PC-9 (cell line): ENCODE measurements around the gene NFIX. TPM values are rescaled to one million over a fixed set of nuclear protein-coding genes. Genes with fewer than 3 reads are reported as not detected.

ENCODE experiments used
- BruUV-seq: library from RNA; stranded (reverse); fragments of 400-500 nt; replicated peaks from 2 replicates; lab custom pipeline; 2021; lab: Mats Ljungman, UMichigan
- CTCF ChIA-PET: fragments of 300-600 bp; sonication (Branson Sonifier 250); formaldehyde crosslinking; loops from one replicate; lab custom pipeline; 2022; ENCODE audit warnings: antibody characterized with exemption; lab: Charles Lee
- POLR2A ChIA-PET: fragments of 300-600 bp; sonication (Branson Sonifier 250); formaldehyde crosslinking; loops from one replicate; lab custom pipeline; 2022; ENCODE audit warnings: antibody characterized with exemption; ENCODE audit not compliant: unreplicated experiment; lab: Charles Lee
- DNase-seq, 2 experiments: peaks; one replicate each; pipeline versions ENCODE4 v3.0.0 to v3.0.0-alpha.2; 2015 to 2022; ENCODE audit warnings: mixed read lengths in 1 of 2
- H2AFZ ChIP-seq: fragments of 200-600 bp; sonication (generic); 2 replicates; pipeline ENCODE4 v1.8.1; 2017; ENCODE audit warnings: antibody characterized with exemption
- H3F3A ChIP-seq: fragments of 200-600 bp; sonication (generic); 2 replicates; pipeline ENCODE4 v1.8.1; 2017; ENCODE audit warnings: antibody characterized with exemption, mild to moderate bottlenecking, low read depth; ENCODE audit not compliant: insufficient read depth
- H3K27ac ChIP-seq: fragments of 200-600 bp; sonication (generic); 2 replicates; pipeline ENCODE4 v1.6.1; 2016; ENCODE audit warnings: mixed run types
- H3K27me3 ChIP-seq: fragments of 200-600 bp; sonication (generic); 2 replicates; pipeline ENCODE4 v1.6.1; 2016; ENCODE audit warnings: low read depth, mixed run types; ENCODE audit not compliant: insufficient read depth
- H3K36me3 ChIP-seq: fragments of 200-600 bp; sonication (generic); 2 replicates; pipeline ENCODE4 v1.6.1; 2016; ENCODE audit warnings: low read depth, mixed run types
- H3K4me1 ChIP-seq: fragments of 200-600 bp; sonication (generic); replicated peaks from 2 replicates; pipeline ENCODE4 v1.6.1; 2016; ENCODE audit warnings: mixed run types; ENCODE audit not compliant: insufficient read depth
- H3K4me2 ChIP-seq: fragments of 200-600 bp; sonication (generic); 2 replicates; pipeline ENCODE4 v1.6.1; 2017; ENCODE audit warnings: mixed run types
- H3K4me3 ChIP-seq: fragments of 200-600 bp; sonication (generic); 2 replicates; pipeline ENCODE4 v1.6.1; 2016; ENCODE audit warnings: mixed run types
- H3K79me2 ChIP-seq: fragments of 200-600 bp; sonication (generic); 2 replicates; pipeline ENCODE4 v1.6.1; 2017; ENCODE audit warnings: low read depth, mixed run types
- H3K9me2 ChIP-seq: fragments of 200-600 bp; sonication (generic); 2 replicates; pipeline ENCODE4 v1.8.1; 2017; ENCODE audit warnings: mild to moderate bottlenecking; ENCODE audit not compliant: insufficient read depth
- H3K9me3 ChIP-seq: fragments of 200-600 bp; sonication (generic); 2 replicates; pipeline ENCODE4 v1.8.1; 2016; ENCODE audit warnings: low read depth; ENCODE audit not compliant: insufficient read depth
- H4K20me1 ChIP-seq: fragments of 200-600 bp; sonication (generic); 2 replicates; pipeline ENCODE4 v1.8.1; 2017; ENCODE audit not compliant: insufficient read depth
- EZH2 ChIP-seq: fragments of 200-600 bp; sonication (generic); IDR thresholded peaks from 2 replicates; pipeline ENCODE4 v1.8.0; 2017; ENCODE audit warnings: antibody characterized with exemption, low read depth
- intact Hi-C: fragments of 100-400 bp; cut with micrococcal nuclease; formaldehyde crosslinking; loops from one replicate; pipeline ENCODE4 v1.10.0; 2022; ENCODE audit not compliant: unreplicated experiment
- total RNA-seq: library from RNA; stranded (reverse); gene quantifications from 2 replicates; pipeline ENCODE4 v1.2.3, GENCODE V29; 2021
- TF ChIP-seq, protein P1 (sequence below): fragments of 200-600 bp; sonication (generic); conservative IDR thresholded peaks from 2 replicates; pipeline ENCODE4 v1.6.1; 2017; ENCODE audit warnings: mixed run types, antibody characterized with exemption, mild to moderate bottlenecking, moderate library complexity

Gene NFIX
- total RNA-seq, 1 experiment from 2014 or later = 24.2 TPM

DNA sequence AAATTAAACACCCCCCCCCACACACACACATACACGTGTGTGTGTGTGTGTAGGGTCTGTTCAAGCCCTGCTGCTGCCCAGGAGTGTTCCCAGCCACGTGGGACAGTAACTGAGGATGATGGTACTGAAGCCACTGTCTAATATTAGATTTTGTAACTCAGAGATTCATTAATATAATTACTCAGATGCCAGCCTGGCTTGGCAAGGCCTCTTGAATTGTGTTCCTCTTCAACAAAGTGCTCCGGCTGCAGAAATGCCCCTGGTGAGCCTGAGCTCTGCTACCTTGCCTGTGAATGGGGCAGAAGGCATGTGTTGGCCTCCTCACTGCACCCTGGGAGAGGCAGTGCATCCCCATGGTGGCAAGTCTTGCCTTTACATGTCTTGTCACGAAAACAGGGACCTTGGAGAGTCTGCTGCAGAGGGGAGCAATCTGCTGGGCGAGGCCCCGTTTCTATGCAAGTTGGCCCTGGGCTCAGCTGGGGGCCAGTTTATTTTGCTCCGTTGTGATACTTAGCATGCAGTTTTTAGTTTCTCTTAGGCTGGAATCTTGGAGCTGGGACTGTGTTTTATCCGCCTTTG, 44.0 kb downstream of the NFIX start:
- CTCF ChIA-PET = no interaction called here
- Histone ChIP-seq H3F3A (peaks cover 27% of the 10 kb centered on the region), H3K4me3 (no peak overlapping the region), H3K27ac (no peak overlapping the region), H3K9me2 (no peaks in the 10 kb centered on the region), H3K4me2 (no peak overlapping the region), H3K9me3 (no peaks in the 10 kb centered on the region), H4K20me1 (no peaks in the 10 kb centered on the region), H2AFZ (no peak overlapping the region), H3K36me3 (no peaks in the 10 kb centered on the region), H3K79me2 (no peaks in the 10 kb centered on the region), H3K4me1 (peaks cover 35% of the 10 kb centered on the region), H3K27me3 (peaks cover 14% of the 10 kb centered on the region; the same call in 1 of the 2 replicates)
- POLR2A ChIA-PET = no interaction called here
- no peak for DNase-seq
- TF ChIP-seq, protein P1, sequence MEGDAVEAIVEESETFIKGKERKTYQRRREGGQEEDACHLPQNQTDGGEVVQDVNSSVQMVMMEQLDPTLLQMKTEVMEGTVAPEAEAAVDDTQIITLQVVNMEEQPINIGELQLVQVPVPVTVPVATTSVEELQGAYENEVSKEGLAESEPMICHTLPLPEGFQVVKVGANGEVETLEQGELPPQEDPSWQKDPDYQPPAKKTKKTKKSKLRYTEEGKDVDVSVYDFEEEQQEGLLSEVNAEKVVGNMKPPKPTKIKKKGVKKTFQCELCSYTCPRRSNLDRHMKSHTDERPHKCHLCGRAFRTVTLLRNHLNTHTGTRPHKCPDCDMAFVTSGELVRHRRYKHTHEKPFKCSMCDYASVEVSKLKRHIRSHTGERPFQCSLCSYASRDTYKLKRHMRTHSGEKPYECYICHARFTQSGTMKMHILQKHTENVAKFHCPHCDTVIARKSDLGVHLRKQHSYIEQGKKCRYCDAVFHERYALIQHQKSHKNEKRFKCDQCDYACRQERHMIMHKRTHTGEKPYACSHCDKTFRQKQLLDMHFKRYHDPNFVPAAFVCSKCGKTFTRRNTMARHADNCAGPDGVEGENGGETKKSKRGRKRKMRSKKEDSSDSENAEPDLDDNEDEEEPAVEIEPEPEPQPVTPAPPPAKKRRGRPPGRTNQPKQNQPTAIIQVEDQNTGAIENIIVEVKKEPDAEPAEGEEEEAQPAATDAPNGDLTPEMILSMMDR = no peak
- no peak for TF ChIP-seq EZH2
- intact Hi-C loops = no loop called here
- BruUV-seq = no TSS peak

DNA sequence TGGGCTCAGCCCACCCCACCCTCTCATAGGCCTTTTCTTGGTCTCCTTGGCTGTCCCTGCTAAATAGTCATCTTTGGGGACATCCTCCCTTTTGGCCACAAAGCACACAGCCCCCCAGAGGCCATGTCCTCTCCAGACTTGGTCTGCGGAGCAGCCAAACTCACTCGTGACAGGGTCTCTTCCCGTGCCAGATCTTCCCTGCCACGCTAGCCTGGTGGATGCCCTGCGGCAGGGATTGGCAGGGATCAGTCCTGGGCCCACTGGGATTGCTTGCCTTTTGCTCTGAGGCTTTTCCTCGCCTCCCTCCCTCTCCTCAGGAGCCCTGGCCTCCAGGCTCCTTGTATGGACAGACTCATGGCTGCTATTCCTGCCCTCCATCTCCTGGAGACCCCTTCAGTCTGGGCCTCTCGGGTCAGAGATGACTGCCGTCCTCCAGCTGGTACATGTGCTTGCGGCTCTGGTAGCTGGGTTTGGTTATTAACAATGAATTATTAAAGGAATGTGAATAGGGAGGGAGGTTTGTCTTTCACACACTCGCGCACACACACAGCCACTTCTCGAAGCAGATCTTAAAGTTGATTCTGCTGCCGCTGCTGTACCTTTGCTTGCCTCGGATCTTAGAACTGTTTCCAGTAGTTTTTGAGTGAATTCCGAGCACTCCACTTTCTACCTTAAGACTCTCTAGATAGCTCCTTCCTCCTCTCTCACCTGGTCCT, 45.1 kb downstream of the NFIX start:
- Histone ChIP-seq H3K27me3 (peaks cover 18% of the 10 kb centered on the region; the same call in 1 of the 2 replicates), H3K9me2 (no peaks in the 10 kb centered on the region), H3F3A (peaks cover 16% of the 10 kb centered on the region), H3K4me1 (peaks cover 24% of the 10 kb centered on the region), H4K20me1 (no peaks in the 10 kb centered on the region), H2AFZ (no peak overlapping the region), H3K79me2 (no peaks in the 10 kb centered on the region), H3K9me3 (no peaks in the 10 kb centered on the region), H3K4me3 (no peak overlapping the region), H3K36me3 (no peaks in the 10 kb centered on the region), H3K4me2 (no peak overlapping the region), H3K27ac (no peak overlapping the region)
- no TSS peak for BruUV-seq
- TF ChIP-seq EZH2 = no peak
- TF ChIP-seq, protein P1 = no peak
- POLR2A ChIA-PET = interaction anchor here (0.6 kb wide), 1 partner anchor 11 kb away, joined by 4 read pairs; no protein-coding TSS in a partner anchor
- intact Hi-C loops = no loop called here
- no peak for DNase-seq
- CTCF ChIA-PET = no interaction called here

DNA sequence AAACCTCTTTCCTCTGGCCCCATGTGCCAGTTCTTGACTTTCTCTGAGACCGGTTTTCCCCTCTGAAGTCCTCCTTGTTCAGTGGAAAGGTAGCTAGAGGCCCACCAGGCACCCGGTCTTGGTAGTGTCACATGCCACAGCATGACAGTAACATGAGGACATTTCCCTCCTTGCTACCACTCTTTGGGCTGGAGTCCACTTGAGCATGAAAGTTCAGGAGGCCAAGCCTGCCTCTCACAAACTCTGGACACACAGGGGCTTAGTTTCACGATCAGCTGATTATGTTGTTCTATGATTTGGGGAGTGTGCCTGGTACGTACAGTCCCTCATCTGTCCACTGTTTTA, 45.6 kb downstream of the NFIX start:
- POLR2A ChIA-PET = interaction anchor here (0.6 kb wide), 1 partner anchor 12 kb away, joined by 4 read pairs; no protein-coding TSS in a partner anchor
- Histone ChIP-seq H3K9me3 (no peaks in the 10 kb centered on the region), H3K36me3 (no peaks in the 10 kb centered on the region), H3K9me2 (no peaks in the 10 kb centered on the region), H3K79me2 (no peaks in the 10 kb centered on the region), H2AFZ (no peak overlapping the region), H3K27me3 (peaks cover 23% of the 10 kb centered on the region), H4K20me1 (no peaks in the 10 kb centered on the region), H3K4me1 (peaks cover 18% of the 10 kb centered on the region), H3F3A (peaks cover 11% of the 10 kb centered on the region), H3K4me2 (no peak overlapping the region), H3K4me3 (no peak overlapping the region), H3K27ac (no peak overlapping the region)
- no TSS peak for BruUV-seq
- DNase-seq = no peak
- CTCF ChIA-PET = no interaction called here
- TF ChIP-seq, protein P1 = no peak
- TF ChIP-seq EZH2 = no peak
- intact Hi-C loops = no loop called here
